ENCODE measurements around the gene POLE3.
"Not testable (repeated sequence)": the region's sequence is repeated elsewhere in the genome, so short reads cannot be mapped to it uniquely, and the experiment has no call there.

The POLE3 gene

GRCh38 chr9:113401027-113401792 is 9.3 kb downstream of the POLE3 start, which contains the start of gene ALAD:
Gene ALAD (minus strand): TSS chr9:113401284. CDS start chr9:113393559, 7,725 bp downstream.
- peak; percentile 99 for DNase-seq

- no peak for DNase-seq
Observed at GRCh38 chr9:113399646-113400200, 10.8 kb downstream of the POLE3 start.

GRCh38 chr9:113398796-113399195 is 11.7 kb downstream of the POLE3 start:
- no peak for DNase-seq

GRCh38 chr9:113397203-113397631 is 13.3 kb downstream of the POLE3 start:
- no peak for DNase-seq

- no peak for DNase-seq
Observed at GRCh38 chr9:113395000-113395861, 15.2 kb downstream of the POLE3 start.

GRCh38 chr9:113393281-113393680 is 17.2 kb downstream of the POLE3 start:
- DNase-seq = no peak

GRCh38 chr9:113391917-113392316 is 18.6 kb downstream of the POLE3 start:
- DNase-seq = no peak

- DNase-seq = no peak
Observed at GRCh38 chr9:113390192-113390960, 20.1 kb downstream of the POLE3 start.

- DNase-seq = no peak
Observed at GRCh38 chr9:113389451-113389850, 21.0 kb downstream of the POLE3 start.

GRCh38 chr9:113388833-113389232 is 21.6 kb downstream of the POLE3 start:
- DNase-seq = no peak

- DNase-seq = no peak
Observed at GRCh38 chr9:113387560-113388230, 22.8 kb downstream of the POLE3 start.

GRCh38 chr9:113386571-113387393 is 23.7 kb downstream of the POLE3 start:
- DNase-seq = no peak

GRCh38 chr9:113381909-113382411 is 28.5 kb downstream of the POLE3 start:
- DNase-seq = no peak

GRCh38 chr9:113381441-113381840 is 29.0 kb downstream of the POLE3 start:
- not testable (repeated sequence) for DNase-seq

- DNase-seq = no peak
Observed at GRCh38 chr9:113380869-113381378, 29.6 kb downstream of the POLE3 start.

- DNase-seq = not testable (repeated sequence)
Observed at GRCh38 chr9:113379829-113380210, 30.7 kb downstream of the POLE3 start.

GRCh38 chr9:113379094-113379828 is 31.2 kb downstream of the POLE3 start:
- not testable (repeated sequence) for DNase-seq

GRCh38 chr9:113376634-113377567 is 33.6 kb downstream of the POLE3 start, which contains the start of gene HDHD3:
Gene HDHD3 (minus strand): TSS chr9:113376986. CDS start chr9:113374354, 2,632 bp downstream.
- DNase-seq = peak; percentile 86
